Measurements from ENCODE around the gene STK32C. TPM values are rescaled to one million over a fixed set of nuclear protein-coding genes. Genes with fewer than 3 reads are reported as not detected.
A peak's percentile ranks its signal among the peaks of the same experiment; 100 is the strongest.

STK32C gene
- total and polyA plus RNA-seq, 2 experiments from 2014 or later, result 17.5 to 23.8 TPM

DNA sequence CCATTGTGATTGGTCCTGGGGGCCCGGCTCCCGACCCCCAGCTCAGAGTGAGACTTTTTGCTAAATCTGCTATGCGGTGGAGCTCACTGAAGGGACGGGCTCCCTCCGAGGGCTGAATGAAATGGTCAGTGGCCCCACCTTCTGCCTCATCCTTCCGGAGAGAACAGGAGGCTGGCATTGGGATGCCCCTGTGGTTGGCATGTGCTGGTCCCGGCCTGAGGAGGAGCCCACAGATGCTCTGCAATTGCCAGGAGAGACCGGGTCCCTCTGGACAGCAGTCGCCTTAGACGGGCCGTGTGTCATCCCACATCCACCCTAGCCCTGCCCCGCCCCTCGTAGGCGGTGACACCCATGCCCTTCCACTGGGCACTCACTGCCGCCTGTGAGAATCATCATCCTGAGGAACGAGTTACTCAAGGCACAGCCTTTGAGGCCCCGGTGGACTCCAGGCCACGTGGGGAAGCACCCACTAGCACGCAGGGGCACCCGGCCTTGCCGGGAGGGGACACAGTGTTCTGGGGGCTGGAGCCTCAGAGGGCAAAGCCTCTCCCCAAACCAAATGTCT is 142.3 kb downstream of the STK32C start:
- H3K27ac ChIP-seq, result no peak overlapping the region
- H3K36me3 ChIP-seq, result no peaks in the 10 kb centered on the region
- no peaks in the 10 kb centered on the region for H3K9me3 ChIP-seq (ENCODE audit: low read depth)
- H3K4me3 ChIP-seq, result no peak overlapping the region
- TF ChIP-seq, protein P1, sequence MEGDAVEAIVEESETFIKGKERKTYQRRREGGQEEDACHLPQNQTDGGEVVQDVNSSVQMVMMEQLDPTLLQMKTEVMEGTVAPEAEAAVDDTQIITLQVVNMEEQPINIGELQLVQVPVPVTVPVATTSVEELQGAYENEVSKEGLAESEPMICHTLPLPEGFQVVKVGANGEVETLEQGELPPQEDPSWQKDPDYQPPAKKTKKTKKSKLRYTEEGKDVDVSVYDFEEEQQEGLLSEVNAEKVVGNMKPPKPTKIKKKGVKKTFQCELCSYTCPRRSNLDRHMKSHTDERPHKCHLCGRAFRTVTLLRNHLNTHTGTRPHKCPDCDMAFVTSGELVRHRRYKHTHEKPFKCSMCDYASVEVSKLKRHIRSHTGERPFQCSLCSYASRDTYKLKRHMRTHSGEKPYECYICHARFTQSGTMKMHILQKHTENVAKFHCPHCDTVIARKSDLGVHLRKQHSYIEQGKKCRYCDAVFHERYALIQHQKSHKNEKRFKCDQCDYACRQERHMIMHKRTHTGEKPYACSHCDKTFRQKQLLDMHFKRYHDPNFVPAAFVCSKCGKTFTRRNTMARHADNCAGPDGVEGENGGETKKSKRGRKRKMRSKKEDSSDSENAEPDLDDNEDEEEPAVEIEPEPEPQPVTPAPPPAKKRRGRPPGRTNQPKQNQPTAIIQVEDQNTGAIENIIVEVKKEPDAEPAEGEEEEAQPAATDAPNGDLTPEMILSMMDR (IDR thresholded peaks at IDR 0.05; ENCODE audit: low read depth, low read length), result no peak
- no peak for DNase-seq (ENCODE audit: low read depth in 1 of 2, low spot score in 1 of 2)
- H3K27me3 ChIP-seq, result no peaks in the 10 kb centered on the region
- H3K4me1 ChIP-seq (ENCODE audit: low read depth), result peaks cover 16% of the 10 kb centered on the region

DNA sequence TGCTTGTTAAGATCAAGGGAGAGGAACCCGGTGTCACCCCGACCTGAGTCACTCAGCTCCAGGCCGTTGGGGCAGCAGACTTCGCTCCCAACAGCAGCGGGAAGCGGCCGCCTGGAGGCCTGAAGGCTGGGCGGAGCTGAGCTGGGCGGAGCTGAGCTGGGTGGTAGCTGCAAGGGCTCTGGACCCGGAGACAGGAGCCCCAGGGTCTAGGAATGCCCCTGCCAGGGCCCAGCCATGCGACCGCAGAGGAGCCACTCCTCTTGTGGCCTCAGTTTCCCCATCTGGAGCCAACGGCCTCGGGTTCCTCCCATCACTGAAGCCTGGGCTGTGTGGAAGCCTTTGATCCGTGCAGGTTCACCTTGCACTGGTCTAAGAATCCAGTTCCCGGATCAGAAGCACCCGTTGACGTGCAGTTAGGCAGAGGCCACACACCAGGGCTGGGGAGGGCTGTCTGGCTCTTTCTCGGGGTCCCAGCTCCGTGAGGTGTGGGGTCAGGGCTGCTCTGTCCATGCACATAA is 142.9 kb downstream of the STK32C start:
- H3K4me3 ChIP-seq, result no peak overlapping the region
- H3K36me3 ChIP-seq, result no peaks in the 10 kb centered on the region
- no peaks in the 10 kb centered on the region for H3K9me3 ChIP-seq (ENCODE audit: low read depth)
- H3K27ac ChIP-seq, result no peak overlapping the region
- DNase-seq (ENCODE audit: low read depth in 1 of 2, low spot score in 1 of 2), result no peak
- peaks cover 16% of the 10 kb centered on the region for H3K4me1 ChIP-seq (ENCODE audit: low read depth)
- TF ChIP-seq, protein P1 (IDR thresholded peaks at IDR 0.05; ENCODE audit: low read depth, low read length), result no peak
- no peaks in the 10 kb centered on the region for H3K27me3 ChIP-seq

DNA sequence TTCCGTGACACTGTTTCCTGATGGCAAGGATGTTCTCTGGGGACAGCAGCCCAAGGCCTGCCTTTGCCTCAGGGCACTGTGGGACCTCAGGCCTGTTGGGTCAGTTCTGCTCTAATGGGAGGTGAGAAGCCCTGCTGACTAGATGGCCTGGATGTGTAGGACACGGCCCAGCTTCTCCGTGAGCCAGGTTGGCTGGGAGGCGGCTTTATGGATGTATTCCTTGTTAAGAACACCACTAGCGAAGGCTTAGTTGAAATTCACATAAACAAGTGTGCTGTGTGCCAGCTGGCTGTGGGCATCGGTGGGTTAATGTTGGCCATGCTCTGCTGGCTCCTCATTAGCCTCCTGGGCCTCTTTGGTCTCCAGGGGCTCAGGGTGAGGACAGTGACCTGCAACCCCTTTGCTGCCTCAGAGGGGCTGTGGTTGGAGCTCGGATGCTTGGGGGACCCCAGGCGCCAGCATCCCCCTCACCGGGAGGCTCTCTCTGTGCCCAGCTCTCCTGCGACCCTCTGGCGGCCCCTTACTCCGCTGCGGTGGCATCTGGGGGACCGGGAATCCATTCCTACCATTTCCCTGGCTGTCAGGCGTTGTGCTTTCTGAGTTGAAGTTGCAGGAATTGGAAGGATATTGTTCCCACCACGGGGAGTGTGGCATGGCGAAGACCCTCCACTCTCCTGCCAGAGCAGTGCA is 143.8 kb downstream of the STK32C start:
- Histone ChIP-seq H3K4me1 (ENCODE audit: low read depth) (peaks cover 16% of the 10 kb centered on the region), H3K27me3 (no peaks in the 10 kb centered on the region), H3K4me3 (no peak overlapping the region), H3K36me3 (no peaks in the 10 kb centered on the region), H3K27ac (no peak overlapping the region), H3K9me3 (ENCODE audit: low read depth) (no peaks in the 10 kb centered on the region)
- TF ChIP-seq, protein P1 (IDR thresholded peaks at IDR 0.05; ENCODE audit: low read depth, low read length), result no peak
- DNase-seq (ENCODE audit: low read depth in 1 of 2, low spot score in 1 of 2), result no peak

DNA sequence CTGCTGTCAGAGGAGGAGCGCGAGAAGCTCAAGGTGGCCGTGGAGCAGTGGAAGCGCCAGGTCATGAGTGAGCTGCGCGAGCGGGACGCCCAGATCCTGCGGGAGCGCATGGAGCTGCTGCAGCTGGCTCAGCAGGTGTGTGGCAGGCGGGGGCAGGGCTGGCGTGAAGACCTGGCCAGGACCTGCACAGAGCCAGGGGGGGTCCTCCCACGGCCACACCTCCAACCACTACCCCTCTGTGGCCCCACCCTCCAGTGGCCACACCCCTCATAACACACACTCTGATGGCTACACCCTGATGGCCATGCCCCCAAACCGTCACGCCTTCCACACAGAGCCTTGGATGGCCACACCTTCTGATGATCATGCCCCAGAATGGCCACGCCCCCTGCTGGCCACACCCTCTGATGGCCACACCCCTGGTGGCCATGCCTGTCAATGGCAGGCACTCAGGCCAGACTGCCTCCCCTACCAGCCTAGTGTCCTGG is 144.4 kb downstream of the STK32C start:
- H3K4me3 ChIP-seq, result no peak overlapping the region
- no peaks in the 10 kb centered on the region for H3K36me3 ChIP-seq
- no peaks in the 10 kb centered on the region for H3K9me3 ChIP-seq (ENCODE audit: low read depth)
- H3K27ac ChIP-seq, result no peak overlapping the region
- H3K27me3 ChIP-seq, result no peaks in the 10 kb centered on the region
- peak in 1 of 2 donors; percentile 64 for DNase-seq (ENCODE audit: low read depth in 1 of 2, low spot score in 1 of 2)
- TF ChIP-seq, protein P1 (IDR thresholded peaks at IDR 0.05; ENCODE audit: low read depth, low read length), result no peak
- H3K4me1 ChIP-seq (ENCODE audit: low read depth), result peaks cover 16% of the 10 kb centered on the region

DNA sequence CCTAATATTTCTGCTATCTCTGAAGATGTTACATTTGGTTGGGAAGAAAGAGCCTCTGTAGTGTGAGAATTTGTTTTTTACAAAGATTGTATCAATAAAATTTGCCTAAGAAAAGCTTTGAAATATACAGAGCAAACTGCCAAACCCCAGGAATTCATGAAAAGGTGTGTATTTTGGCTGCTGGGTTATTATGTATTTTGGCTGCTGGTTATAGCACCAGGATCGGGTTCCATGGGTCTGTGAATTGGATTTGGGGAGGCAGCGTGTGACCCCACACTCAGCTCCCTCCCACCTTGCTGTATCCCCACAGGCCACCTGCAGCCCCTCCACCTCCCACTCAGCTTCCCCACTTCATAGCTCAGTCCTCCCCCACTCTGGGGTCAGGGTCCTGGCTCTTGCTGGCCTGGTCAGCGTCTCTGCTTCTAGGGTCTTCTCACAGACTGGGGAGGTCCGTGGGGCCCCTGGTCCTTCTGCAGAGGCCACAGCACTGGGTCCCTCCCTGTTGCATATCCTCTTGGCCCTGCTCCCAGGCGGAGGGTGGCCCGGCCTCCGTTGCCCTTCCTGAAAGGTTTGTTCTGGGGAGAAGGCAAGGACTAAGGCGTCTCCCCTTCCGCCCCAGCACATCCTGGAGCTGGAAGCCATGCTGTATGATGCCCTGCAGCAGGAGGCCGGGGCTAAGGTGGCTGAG is 145.0 kb downstream of the STK32C start:
- Histone ChIP-seq H3K4me1 (ENCODE audit: low read depth) (peaks cover 16% of the 10 kb centered on the region), H3K36me3 (no peaks in the 10 kb centered on the region), H3K27ac (no peak overlapping the region), H3K9me3 (ENCODE audit: low read depth) (no peaks in the 10 kb centered on the region), H3K27me3 (no peaks in the 10 kb centered on the region), H3K4me3 (no peak overlapping the region)
- TF ChIP-seq, protein P1 (IDR thresholded peaks at IDR 0.05; ENCODE audit: low read depth, low read length), result no peak
- DNase-seq (ENCODE audit: low read depth in 1 of 2, low spot score in 1 of 2), result no peak
